Measurements from ENCODE around the gene PAFAH1B1. TPM values are rescaled to one million over a fixed set of nuclear protein-coding genes. Genes with fewer than 3 reads are reported as not detected.

Gene PAFAH1B1
- total RNA-seq, 1 donor, result 44.7 TPM

DNA sequence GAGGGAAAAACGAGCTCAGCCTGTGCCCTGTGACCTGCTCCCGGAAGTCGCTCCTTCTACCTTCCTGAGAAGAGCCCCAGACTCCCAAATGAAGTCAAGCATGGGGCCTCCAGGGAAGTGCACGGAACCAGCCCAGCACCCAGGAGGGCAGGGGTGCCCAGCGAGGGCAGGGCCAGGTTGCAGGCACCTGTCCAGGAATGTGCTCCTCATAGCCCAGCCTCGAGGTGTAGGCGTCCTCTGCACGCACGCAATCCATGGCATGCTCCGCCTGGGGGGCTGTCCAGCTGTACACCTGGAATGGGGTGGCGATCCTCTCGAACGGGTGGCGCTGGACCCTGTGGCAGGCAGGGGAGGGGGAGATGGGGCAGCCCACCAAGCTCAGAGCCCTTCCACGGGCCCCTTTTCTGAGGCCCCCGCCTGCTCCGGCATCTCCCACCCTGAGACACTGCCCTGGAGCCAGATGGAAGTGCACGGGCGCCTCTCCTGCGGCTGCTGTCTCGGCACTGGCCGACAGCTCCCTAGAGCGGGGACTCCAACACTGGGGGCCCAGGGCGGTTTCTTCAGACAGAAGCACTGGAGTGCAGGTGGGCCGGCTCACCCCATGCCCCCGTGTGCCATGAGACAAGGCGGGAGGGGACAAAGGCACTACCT is 107.2 kb downstream of the PAFAH1B1 start:
- no peak for DNase-seq (ENCODE audit: low read depth in 2 of 3, low spot score in 2 of 3)

DNA sequence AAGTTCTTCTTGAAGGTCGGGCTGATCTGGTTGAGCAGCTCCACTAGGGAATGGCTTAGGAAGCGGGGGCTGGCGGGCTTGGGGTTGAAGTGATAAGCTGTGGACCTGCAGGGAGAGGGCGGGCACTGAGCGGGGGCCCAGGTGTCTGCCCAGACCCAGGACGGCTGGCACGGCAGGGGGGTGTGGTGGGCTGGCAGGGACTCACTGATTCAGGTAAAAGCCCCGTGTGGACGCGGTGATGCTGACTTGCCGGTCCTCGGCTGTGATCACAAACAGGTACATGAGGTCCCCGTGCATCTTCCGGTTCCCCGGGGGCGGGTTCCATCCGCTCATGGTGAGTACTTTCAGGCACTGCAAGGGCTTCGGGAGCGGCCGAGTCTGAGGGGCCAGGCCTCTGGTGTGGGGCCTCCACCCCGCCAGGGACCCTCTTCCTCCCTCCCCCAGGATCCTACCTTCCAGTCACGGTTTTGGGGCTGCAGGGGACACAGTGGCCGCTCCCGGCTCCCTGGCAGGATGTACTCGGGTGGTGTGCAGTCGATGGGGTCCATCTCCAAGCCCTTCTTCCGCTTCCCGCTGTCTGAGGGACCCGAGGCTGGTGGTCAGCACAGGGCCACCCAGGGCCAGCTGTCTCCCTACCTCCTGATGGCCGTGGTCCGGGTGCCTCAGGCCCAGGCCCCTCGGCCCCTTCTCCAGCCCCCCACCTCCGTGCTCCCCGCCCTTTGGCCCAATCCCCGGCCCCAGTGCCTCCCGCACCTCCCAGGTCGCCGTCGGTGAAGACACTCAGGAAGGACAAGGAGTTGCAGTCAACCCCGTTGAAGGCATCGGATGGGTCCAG is 107.9 kb downstream of the PAFAH1B1 start:
- no peak for DNase-seq (ENCODE audit: low read depth in 2 of 3, low spot score in 2 of 3)

DNA sequence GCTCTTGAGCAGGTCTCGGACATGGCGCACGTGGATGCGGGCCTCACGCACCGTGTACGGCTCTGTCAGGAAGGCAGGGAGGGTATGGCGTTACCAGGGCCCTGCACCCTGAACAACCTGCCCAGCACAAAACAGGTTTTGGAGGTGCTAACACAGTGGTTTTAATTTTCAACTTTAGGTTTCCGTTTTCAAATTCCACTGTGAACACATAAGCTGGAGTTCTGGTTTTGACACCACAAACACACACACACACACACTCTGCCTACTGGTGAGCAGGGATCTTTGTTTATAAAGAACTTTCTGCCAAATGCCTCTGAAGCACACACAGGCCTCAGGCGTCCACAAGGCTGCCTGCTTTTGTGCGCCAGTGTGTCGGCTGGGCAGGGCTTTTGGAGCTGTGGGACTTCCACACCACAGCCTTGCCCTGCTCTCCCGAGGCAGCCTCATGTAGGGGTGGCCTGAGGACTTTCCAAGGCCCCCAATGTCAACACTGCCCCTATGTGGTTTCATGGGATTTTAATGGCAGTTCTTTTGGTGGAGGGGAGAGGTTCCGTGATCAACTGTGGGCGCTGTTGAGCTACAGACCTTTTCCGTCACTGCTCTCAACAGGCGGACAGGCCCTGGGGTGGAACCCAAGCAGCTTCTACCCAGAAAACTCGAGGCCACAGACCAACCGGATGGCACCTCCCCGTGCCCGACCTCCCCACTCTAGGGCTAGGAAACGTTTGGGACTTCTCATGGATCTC is 108.7 kb downstream of the PAFAH1B1 start:
- DNase-seq (ENCODE audit: low read depth in 2 of 3, low spot score in 2 of 3), result no peak

- no peak for DNase-seq (ENCODE audit: low read depth in 2 of 3, low spot score in 2 of 3)
Observed at GRCh38 chr17:2703181-2703580, 109.7 kb downstream of the PAFAH1B1 start.

GRCh38 chr17:2703606-2704005 is 110.2 kb downstream of the PAFAH1B1 start:
- DNase-seq (ENCODE audit: low read depth in 2 of 3, low spot score in 2 of 3), result no peak

DNA sequence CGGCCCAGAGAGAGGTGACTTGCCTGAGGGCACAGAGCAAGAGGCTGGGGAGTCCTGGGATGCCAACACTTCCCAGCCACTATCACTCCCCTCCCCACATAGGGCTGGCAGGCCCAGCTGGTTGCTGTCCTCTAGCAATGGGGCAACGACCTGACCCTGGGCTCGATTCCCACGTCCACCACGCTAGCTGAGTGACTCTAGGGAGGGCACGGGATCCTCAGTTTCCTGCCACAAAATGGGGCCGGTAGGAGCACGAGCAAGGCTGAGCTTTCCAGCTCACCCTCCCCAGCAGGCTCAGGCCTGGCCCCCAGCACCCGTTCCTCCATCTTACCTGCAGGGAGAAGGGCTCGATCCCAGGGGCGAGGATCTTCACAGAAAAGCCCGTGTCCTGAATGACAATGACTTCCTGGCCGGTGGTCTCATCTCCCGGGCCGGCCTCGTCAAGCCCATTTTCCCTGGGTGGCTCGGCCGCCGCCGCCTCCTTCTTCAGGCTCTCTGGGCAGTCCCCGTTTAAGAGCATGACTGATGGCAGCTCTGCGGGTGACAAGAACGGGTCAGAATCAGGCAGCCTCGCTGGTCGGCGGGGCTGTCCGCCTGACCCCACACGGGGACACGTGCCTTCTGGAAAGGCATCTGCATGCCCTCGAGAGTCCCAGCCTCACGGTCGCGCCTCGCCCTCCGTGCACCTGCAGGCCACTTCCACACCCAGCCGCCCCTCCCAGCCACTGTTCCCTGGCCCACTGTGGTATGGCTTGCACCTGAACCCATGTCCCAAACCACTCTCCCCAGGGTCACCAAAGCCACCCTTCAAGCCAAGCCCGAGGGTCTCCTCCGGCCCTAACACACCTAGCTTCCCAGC is 110.8 kb downstream of the PAFAH1B1 start:
- DNase-seq (ENCODE audit: low read depth in 2 of 3, low spot score in 2 of 3), result no peak

DNA sequence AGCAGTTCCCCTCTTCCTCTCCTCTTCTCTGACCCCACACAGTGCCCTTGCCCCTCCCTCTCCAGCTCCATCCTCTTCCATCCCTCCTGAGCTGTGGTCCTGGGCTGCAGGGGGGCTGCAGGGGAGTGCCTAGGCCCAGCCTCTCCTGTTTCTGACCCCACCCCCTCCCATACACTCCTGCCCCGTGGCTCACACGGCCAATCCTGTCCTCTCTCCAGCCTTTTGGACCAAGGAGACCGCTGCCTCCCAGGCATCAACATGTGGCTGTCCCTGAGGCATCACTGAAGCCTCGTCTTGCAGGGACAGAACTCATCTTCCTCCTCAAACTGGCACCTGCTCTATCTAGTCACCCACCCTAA is 111.4 kb downstream of the PAFAH1B1 start:
- DNase-seq (ENCODE audit: low read depth in 2 of 3, low spot score in 2 of 3), result no peak

DNA sequence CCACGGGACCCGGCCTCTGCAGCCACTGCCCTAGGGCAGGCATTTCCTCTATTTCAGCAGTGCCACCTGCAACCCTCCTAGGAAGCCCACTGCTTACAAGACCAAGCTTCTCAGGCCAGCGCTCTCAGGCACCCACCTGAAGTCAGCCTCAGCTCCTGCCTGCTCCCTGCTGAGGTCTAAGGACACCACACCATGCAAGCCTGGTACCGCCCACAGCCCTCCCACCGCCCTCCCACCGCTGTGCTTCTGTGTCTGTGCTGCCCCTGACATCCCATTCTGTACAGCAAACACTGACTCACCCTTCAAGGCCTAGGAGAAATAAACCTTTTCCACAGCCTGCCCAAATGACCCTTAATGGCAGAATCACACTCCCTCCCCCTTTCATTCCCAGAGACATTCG is 111.8 kb downstream of the PAFAH1B1 start:
- no peak for DNase-seq (ENCODE audit: low read depth in 2 of 3, low spot score in 2 of 3)

- DNase-seq (ENCODE audit: low read depth in 2 of 3, low spot score in 2 of 3), result no peak
Observed at GRCh38 chr17:2705888-2706795, 112.7 kb downstream of the PAFAH1B1 start.

DNA sequence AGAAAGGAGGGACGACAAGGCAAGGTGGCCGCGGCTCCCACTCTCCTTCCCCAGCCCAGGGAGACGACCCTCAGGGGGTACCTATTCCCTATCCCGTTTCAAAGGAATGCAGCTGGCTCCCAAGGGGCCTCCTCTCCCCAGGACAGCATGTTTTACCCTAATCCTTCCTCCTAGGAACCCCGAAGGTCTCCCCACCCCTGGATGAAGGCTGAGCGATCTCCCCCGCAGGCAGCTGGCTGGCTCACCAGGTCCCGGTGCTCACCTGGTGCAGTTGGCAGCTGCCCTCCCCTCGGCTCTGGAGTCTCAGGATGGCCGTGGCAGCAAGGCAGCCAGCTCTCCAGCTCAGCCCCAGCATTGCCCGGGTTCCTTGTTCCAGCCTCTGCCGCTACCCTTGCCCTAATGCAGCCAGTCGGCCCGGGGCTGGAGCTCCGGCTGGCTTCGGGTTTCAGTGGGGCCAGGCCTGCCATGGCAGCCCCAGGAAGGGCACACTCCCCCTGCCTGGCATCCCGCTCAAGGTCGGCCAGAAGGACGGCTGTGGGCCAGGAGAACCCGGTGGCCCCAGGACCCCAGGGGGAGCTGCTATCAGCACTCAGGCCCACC is 113.6 kb downstream of the PAFAH1B1 start:
- no peak for DNase-seq (ENCODE audit: low read depth in 2 of 3, low spot score in 2 of 3)

- DNase-seq (ENCODE audit: low read depth in 2 of 3, low spot score in 2 of 3), result no peak
Observed at GRCh38 chr17:2707721-2708584, 114.5 kb downstream of the PAFAH1B1 start.

GRCh38 chr17:2708585-2709182 is 115.2 kb downstream of the PAFAH1B1 start:
- no peak for DNase-seq (ENCODE audit: low read depth in 2 of 3, low spot score in 2 of 3)

GRCh38 chr17:2709183-2709661 is 115.8 kb downstream of the PAFAH1B1 start:
- no peak for DNase-seq (ENCODE audit: low read depth in 2 of 3, low spot score in 2 of 3)

DNA sequence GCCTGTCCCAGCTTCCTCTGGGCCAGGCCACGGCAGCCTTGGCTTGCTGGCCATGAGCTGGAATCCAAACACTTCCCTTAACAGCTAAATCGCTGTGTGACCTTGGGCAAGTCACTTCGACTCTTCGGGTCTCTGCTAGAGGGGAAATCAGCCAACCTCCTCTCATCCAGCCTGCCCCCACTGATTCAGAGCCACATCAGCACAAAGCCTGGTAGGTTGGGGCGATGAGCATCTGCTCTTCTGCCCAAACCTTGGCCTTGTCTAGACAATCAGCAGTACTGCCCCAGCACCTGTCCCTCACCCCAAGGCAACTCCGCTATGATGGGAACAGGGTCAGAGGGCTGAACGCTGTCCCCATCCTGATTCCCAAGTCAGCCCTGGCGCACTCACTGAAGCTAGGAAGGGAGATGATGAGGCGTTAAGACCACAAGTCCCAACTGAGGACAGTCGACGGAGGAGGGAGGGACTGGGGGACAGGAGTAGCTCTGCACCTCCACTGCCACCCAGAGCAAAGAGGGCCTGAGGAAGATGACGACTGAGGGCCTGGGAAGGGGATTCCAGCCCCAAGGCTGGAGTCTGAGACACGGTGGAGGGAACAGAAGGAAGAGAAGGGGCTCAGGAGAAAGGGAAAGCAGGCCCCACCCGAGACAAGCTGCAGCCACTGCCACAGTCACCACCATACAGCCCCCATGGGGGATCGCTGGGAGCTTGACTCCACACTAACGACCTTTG is 116.8 kb downstream of the PAFAH1B1 start:
- no peak for DNase-seq (ENCODE audit: low read depth in 2 of 3, low spot score in 2 of 3)

- peak in 1 of 3 donors; percentile 30 for DNase-seq (ENCODE audit: low read depth in 2 of 3, low spot score in 2 of 3)
Observed at GRCh38 chr17:2710803-2711607, 117.6 kb downstream of the PAFAH1B1 start.

DNA sequence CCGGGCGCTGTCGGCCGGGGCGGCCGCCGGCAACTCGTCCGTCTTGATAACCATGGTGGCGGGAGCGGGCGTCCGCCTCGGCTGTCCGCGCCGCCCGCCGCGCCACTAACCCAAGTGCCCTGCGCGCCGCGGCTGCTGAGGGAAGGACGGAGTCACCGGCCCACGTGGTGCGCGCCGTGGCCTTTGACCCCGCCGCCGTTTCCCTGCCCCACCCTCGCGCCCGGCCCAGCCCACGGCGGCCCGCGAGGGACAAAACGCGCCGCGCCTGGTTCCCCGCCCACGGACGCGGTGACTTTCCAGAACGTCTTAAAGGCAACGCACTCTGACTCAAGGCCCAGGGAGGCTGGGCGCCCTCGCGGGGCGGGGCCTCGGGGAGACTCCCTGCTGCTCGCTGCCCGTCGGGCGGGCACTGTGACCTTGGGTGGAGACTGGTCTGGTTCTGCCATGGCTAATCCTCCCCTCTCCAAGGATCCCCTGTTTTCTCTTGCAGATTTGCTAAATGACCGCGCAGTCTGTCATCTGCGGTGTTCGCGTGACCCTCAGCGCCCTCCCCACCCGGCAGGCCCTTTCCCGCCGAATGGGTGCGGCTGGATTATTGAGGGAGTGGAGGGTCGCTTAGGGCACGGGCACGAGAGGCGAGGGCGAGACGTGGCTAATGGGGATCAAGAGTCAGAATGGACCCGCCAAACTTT is 118.3 kb downstream of the PAFAH1B1 start, which contains the start of gene CLUH:
TSS of gene CLUH (minus strand) at position 157 of the 692 bp plus-strand sequence. CDS start at position 54, 103 bp downstream.
- DNase-seq (ENCODE audit: low read depth in 2 of 3, low spot score in 2 of 3), result peak; percentile 95 to 96 (median 95)
